Fibroblast of pulmonary artery (primary cell): ENCODE measurements around the gene ZDHHC7.

Source experiments
- DNase-seq: peaks from one replicate; pipeline ENCODE4 v3.0.0-alpha.2; 2010; ENCODE audit warnings: low read depth
- H3K4me3 ChIP-seq: replicated peaks from 2 replicates; pipeline ENCODE4 v1.5.1; 2011; ENCODE audit warnings: low read depth, mild to moderate bottlenecking, control low read depth, low read length, moderate library complexity
- CTCF ChIP-seq: IDR thresholded peaks from 2 replicates; pipeline ENCODE4 v1.5.1; 2011; ENCODE audit warnings: mild to moderate bottlenecking, control low read depth, low read length, inconsistent platforms; ENCODE audit errors: missing control alignments

ZDHHC7 gene

GRCh38 chr16:84973776-84974523 is 37.4 kb downstream of the ZDHHC7 start:
- no peak for DNase-seq
- no peak for TF ChIP-seq CTCF
- no peak overlapping the region for H3K4me3 ChIP-seq

DNA sequence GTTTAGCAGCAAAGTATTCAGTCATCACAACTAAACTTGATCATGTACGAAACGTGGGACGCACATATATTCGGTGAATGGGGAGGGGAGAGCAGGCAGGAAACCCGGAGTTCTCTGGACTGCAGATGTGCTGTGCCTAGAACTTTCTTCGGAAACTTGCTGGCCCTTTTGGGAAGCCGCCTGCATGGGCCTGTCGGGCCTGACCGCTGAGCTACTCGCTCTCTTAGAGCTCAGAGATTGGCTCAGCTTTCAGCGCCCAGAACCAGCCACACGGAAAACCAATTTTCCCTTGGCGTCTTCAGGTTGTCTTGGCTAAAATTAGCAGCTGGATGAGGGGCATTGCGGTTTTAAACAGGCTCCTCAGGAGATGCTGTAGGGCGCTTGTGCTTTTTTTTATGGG is 38.1 kb downstream of the ZDHHC7 start:
- DNase-seq: no peak
- no peak for TF ChIP-seq CTCF

DNA sequence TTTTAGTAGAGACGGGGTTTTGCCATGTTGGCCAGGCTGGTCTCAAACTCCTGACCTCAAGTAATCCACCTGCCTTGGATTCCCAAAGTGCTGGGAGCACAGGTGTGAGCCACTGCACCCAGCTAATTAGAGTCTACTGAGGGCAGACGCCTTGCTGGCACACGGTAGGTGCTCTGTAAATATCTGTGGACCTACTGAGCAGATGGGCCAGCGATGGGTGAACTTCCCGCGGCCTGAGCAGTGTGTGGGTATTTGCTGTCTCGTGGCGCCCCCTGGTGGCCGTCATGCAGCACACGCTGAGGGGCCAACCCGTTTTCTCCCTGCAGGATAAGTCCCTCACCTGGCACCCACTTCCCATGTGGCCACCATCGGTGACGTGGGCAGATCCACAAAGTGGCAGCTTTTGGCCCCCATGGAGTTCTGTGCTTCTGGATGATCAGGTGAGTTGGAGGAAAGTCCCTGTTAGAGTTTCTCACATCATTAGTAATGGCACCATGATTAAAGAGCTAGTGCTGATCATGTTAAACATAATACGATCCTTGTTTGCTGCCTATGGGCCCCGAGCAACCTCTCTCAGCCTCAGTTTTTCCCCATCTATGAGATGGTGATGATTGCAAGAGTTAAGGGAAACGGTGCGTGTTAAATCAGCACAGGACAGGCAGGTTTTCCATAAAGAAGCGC is 40.7 kb downstream of the ZDHHC7 start:
- DNase-seq: peak; percentile 78
- H3K4me3 ChIP-seq: no peak overlapping the region
- TF ChIP-seq CTCF: peak; percentile 78

More for the DNA sequence above, 38.1 kb downstream of the ZDHHC7 start:
- H3K4me3 ChIP-seq: no peak overlapping the region

GRCh38 chr16:84967828-84968227 is 43.5 kb downstream of the ZDHHC7 start:
- no peak overlapping the region for H3K4me3 ChIP-seq
- TF ChIP-seq CTCF: no peak
- DNase-seq: peak; percentile 27

- H3K4me3 ChIP-seq: no peak overlapping the region
- DNase-seq: no peak
- no peak for TF ChIP-seq CTCF
These were observed 45.6 kb downstream of the ZDHHC7 start for GRCh38 chr16:84965428-84966415.

DNA sequence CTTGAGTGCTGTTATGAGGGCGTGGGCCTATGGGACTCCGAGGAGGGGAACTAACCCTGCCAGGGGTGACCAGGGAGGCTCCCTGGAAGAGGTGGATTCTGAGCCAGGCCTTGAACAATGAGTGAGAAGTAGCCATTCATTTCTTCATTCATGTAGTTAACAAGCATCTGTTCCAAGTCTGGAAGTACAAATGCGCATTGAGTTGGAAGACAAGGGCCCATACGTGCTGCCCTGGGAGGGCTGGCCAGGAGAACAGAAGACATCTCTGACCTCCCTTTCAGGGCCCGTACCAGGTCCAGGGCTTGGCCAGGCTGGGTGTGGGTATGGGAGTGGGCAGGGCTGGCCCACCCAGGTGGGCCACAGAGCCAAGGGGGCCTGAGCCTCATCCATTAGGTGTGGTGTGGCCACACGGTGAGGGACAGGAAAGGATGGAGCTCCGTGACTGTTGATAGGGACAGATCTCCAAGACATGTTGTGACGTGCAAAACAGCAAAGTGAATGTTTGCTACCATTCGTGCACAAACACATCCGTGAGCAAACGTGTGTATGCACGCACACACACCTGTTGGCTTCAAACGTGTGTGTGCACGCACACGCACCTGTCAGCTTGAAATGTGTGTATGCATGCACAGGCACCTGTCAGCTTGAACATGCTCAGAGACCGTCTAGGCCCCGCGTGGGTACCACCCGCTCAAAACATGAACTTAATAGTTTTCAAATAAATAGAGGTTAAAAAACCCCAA is 46.8 kb downstream of the ZDHHC7 start:
- no peak for DNase-seq
- TF ChIP-seq CTCF: no peak
- no peak overlapping the region for H3K4me3 ChIP-seq
